Measurements from ENCODE around the gene SPAG6. TPM values are rescaled to one million over a fixed set of nuclear protein-coding genes. Genes with fewer than 3 reads are reported as not detected.
"Not testable (repeated sequence)": the region's sequence is repeated elsewhere in the genome, so short reads cannot be mapped to it uniquely, and the experiment has no call there.

The SPAG6 gene
- total RNA-seq, 1 donor from 2014 or later: not detected

DNA sequence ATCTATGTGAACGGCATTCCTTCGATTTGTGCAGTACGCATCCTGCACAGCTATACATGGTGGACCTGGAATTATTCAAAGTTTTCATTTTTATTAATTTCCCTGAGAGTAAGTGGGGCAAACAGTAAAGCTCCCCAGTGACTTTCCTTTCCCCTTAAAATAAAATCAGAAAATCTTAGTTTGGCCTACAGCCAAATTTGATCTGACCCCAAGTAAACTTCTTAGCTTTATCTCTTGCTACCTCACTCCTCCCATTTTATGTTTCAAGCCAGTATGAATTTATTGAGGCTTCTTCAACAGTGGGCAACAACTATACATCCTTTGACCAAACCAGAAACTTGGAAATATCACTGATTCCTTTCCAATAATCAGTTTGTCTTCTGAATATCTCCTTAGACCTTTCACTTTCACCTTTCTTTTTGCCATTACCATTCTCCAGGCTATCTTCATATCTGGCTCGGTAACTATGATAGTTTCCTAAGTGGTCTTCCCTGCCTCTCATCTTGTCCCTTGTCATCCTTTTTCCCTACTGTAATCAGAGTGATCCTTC lies 11.1 kb downstream of the SPAG6 start:
- no peak for DNase-seq (ENCODE audit: low read depth)
- TF ChIP-seq, protein P1, sequence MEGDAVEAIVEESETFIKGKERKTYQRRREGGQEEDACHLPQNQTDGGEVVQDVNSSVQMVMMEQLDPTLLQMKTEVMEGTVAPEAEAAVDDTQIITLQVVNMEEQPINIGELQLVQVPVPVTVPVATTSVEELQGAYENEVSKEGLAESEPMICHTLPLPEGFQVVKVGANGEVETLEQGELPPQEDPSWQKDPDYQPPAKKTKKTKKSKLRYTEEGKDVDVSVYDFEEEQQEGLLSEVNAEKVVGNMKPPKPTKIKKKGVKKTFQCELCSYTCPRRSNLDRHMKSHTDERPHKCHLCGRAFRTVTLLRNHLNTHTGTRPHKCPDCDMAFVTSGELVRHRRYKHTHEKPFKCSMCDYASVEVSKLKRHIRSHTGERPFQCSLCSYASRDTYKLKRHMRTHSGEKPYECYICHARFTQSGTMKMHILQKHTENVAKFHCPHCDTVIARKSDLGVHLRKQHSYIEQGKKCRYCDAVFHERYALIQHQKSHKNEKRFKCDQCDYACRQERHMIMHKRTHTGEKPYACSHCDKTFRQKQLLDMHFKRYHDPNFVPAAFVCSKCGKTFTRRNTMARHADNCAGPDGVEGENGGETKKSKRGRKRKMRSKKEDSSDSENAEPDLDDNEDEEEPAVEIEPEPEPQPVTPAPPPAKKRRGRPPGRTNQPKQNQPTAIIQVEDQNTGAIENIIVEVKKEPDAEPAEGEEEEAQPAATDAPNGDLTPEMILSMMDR (conservative IDR thresholded peaks at IDR 0.05; ENCODE audit: low read depth, low read length): no peak
- H3K4me3 ChIP-seq (ENCODE audit: low read depth, low read length): no peak overlapping the region

DNA sequence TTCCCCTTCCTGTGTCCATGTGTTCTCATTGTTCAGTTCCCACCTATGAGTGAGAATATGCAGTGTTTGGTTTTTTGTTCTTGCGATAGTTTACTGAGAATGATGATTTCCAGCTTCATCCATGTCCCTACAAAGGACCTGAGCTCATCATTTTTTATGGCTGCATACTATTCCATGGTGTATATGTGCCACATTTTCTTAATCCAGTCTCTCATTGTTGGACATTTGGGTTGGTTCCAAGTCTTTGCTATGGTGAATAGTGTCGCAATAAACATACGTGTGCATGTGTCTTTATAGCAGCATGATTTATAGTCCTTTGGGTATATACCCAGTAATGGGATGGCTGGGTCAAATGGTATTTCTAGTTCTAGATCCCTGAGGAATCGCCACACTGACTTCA lies 12.5 kb downstream of the SPAG6 start:
- not testable (repeated sequence) for H3K4me3 ChIP-seq (ENCODE audit: low read depth, low read length); DNase-seq (ENCODE audit: low read depth)

DNA sequence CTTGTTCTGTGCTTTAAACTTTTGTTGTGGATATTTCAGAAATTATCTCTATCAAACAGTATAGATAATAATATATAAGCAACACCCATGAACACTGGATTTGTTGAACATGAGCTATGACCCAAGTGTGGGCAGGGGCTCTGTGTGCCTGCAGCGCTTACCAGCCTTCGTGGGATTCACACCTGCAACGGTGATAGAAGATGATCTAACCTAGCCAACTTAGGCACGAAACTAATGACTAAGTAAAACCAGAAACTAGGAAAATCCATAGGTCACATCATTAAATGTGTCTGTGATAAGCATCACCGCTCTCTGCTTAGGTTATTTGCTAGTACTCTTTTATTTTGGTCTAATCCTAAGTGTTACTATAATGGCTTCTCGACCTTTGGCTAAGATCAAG lies 18.0 kb downstream of the SPAG6 start:
- DNase-seq (ENCODE audit: low read depth): no peak
- TF ChIP-seq, protein P1 (conservative IDR thresholded peaks at IDR 0.05; ENCODE audit: low read depth, low read length): no peak
- H3K4me3 ChIP-seq (ENCODE audit: low read depth, low read length): no peak overlapping the region

DNA sequence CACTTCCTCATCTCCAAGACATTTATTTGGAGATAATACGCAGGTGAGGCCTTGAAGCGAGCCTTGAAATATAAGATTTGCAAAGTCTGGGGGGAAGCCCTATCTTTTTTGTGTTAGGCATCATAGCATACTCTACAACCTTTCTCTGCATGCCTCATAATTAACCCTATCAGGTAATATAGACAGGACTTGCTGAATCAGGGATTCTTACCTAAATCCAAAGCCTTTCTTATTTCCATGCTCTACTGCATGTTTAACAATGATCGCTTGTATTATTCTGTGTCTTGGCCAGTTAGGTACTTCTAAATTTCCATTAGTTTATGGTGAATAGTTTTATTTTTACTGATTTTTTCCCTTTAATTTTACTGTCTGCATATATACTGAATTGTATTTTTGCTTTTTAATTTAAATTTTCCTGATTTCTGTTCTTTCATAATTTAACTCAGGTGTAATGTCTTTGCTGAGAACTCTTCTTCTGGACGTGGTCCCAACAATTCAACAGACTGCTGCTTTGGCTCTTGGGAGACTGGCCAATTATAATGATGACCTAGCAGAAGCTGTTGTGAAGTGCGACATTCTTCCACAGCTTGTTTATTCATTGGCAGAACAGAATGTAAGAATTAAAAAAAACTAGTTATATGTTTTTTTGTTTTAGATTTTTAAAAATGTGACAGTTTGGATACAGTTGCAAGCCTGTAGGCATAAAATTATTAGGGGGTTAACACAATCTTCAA lies 19.3 kb downstream of the SPAG6 start:
- DNase-seq (ENCODE audit: low read depth): no peak

DNA sequence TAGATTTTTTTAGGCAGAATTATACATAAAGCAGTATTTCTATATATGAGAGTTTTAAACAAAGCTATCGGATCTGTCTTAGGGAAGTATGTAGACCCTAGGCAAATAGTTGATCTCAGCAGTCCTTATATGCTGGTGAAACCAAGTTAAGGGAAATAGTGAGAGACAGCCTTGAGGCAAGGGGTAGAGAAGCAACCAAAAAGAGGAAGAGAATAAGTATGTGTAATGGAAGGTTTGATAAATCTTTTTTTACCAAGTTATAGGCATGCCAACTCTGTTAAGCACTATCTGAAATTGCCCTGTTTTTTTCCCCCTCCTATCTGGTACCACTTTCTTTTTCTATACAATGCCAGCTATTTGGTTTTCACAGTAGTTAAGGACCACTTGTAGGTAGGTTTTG lies 19.9 kb downstream of the SPAG6 start:
- no peak for DNase-seq (ENCODE audit: low read depth)
- H3K4me3 ChIP-seq (ENCODE audit: low read depth, low read length): no peak overlapping the region
- TF ChIP-seq, protein P1 (conservative IDR thresholded peaks at IDR 0.05; ENCODE audit: low read depth, low read length): no peak

More for the DNA sequence above, 19.3 kb downstream of the SPAG6 start:
- TF ChIP-seq, protein P1 (conservative IDR thresholded peaks at IDR 0.05; ENCODE audit: low read depth, low read length): no peak
- no peak overlapping the region for H3K4me3 ChIP-seq (ENCODE audit: low read depth, low read length)

DNA sequence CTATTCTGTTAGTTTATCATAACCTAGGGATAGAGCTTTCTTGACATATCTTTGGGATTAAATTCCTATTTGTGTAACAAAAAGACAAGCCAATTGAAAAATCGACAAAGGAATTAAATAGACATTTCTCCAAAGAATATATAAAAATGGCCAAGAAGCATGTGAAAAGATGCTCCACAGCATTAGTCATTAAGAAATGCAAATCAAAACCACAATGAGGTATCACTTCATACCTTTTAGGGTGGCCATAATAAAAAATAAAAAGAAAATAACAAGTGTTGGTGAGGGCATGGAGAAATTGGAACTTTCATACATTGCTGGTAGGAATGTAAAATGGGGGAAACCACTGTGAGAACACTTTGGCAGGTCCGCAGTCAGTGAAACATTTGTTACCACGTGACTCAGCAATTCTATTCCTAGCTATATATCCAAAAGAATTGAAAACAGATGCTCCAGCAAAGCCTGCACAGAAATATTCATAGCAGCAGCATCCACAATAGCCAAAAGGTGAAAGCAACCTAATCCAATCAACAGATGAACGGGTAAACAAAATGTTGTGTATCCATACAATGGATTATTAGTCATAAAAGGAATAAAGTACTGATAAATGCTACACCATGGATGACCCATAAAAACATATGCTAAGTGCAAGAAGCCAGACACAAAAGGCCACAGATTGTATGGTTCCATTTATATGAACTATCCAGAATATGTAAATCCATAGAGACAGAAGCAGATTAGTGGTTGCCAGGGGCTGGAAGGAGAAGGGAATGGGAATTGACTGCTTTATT lies 20.5 kb downstream of the SPAG6 start:
- TF ChIP-seq, protein P1 (conservative IDR thresholded peaks at IDR 0.05; ENCODE audit: low read depth, low read length): no peak
- DNase-seq (ENCODE audit: low read depth): no peak
- H3K4me3 ChIP-seq (ENCODE audit: low read depth, low read length): no peak overlapping the region

DNA sequence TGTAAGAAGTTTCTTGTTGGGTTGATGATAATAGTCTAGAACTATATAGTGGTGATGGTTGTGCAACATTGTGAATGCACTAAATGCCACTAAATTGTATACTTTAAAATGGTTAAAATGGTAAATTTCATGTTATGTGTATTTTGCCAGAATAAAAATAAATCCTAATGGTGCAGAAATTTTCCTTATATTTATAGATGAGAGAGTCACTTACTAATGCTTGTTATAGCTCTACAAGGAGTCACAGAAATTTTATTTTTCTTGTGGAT lies 21.1 kb downstream of the SPAG6 start:
- TF ChIP-seq, protein P1 (conservative IDR thresholded peaks at IDR 0.05; ENCODE audit: low read depth, low read length): no peak
- no peak for DNase-seq (ENCODE audit: low read depth)
- no peak overlapping the region for H3K4me3 ChIP-seq (ENCODE audit: low read depth, low read length)
